H1 (cell line): ENCODE data around the gene BSG. TPM values are rescaled to one million over a fixed set of nuclear protein-coding genes. Genes with fewer than 3 reads are reported as not detected.

ENCODE experiments used
- CTCF ChIA-PET: fragments of 300-600 bp; sonication (Branson Sonifier 250); formaldehyde crosslinking; loops from one replicate; lab custom pipeline; 2021; ENCODE audit not compliant: partially characterized antibody; lab: Charles Lee
- POLR2A ChIA-PET: fragments of 300-600 bp; sonication (Branson Sonifier 250); formaldehyde crosslinking; loops from one replicate; lab custom pipeline; 2021; ENCODE audit warnings: inconsistent platforms; ENCODE audit not compliant: partially characterized antibody; lab: Charles Lee
- DNase-seq, 2 experiments: peaks; one replicate each; pipeline versions ENCODE4 v3.0.0 to v3.0.0-alpha.2; 2010 to 2022; ENCODE audit warnings: low spot score in 2 of 2, low read depth in 1 of 2, mixed read lengths in 1 of 2
- FAIRE-seq: peaks from 2 replicates; lab custom pipeline; 2011; peaks lifted over from hg19 to GRCh38; lab: Jason Lieb, UNC
- H2AFZ ChIP-seq: 2 replicates; pipeline ENCODE4 v1.8.1; 2012; ENCODE audit warnings: low read length, inconsistent platforms
- H2AK5ac ChIP-seq: 2 replicates; pipeline ENCODE4 v1.6.1; 2013; ENCODE audit warnings: low read depth, low read length
- H2BK120ac ChIP-seq: replicated peaks from 2 replicates; pipeline ENCODE3; 2013; ENCODE audit warnings: low read depth, low read length, inconsistent platforms
- H2BK12ac ChIP-seq: 2 replicates; pipeline ENCODE4 v1.6.1; 2013; ENCODE audit warnings: low read depth, low read length
- H2BK15ac ChIP-seq: 2 replicates; pipeline ENCODE4 v1.6.1; 2013; ENCODE audit warnings: low read length
- H2BK20ac ChIP-seq: 2 replicates; pipeline ENCODE4 v1.6.1; 2013; ENCODE audit warnings: low read length
- H2BK5ac ChIP-seq: 2 replicates; pipeline ENCODE4 v1.6.1; 2013; ENCODE audit warnings: low read depth, low read length
- H3K14ac ChIP-seq: 2 replicates; pipeline ENCODE4 v1.6.1; 2013; ENCODE audit warnings: inconsistent platforms; ENCODE audit not compliant: insufficient read length
- H3K18ac ChIP-seq: 2 replicates; pipeline ENCODE4 v1.6.1; 2013; ENCODE audit warnings: low read length; ENCODE audit errors: extremely low read depth
- H3K23ac ChIP-seq: 2 replicates; pipeline ENCODE4 v1.6.1; 2013; ENCODE audit warnings: inconsistent platforms; ENCODE audit not compliant: insufficient read length
- H3K23me2 ChIP-seq: 2 replicates; pipeline ENCODE4 v1.6.1; 2013; ENCODE audit warnings: low read depth, low read length
- H3K27ac ChIP-seq: 2 replicates; pipeline ENCODE4 v1.6.1; 2011; ENCODE audit warnings: low read depth, low read length, inconsistent platforms
- H3K27me3 ChIP-seq, 4 experiments: replicated peaks in 1 of 4; 1 replicate in 1 of 4; 2 replicates in 3 of 4; pipeline versions ENCODE4 v1.6.1 to v1.8.1; 2011 to 2013; ENCODE audit warnings: low read length in 3 of 4, mild to moderate bottlenecking in 3 of 4, inconsistent platforms in 2 of 4, mixed read lengths in 2 of 4, moderate library complexity in 1 of 4; ENCODE audit not compliant: control insufficient read depth in 3 of 4, insufficient read depth in 3 of 4; ENCODE audit errors: extremely low read depth in 1 of 4
- H3K36me3 ChIP-seq, 4 experiments: 2 replicates each; pipeline versions ENCODE4 v1.6.1 to v1.8.1; 2011 to 2013; ENCODE audit warnings: mild to moderate bottlenecking in 4 of 4, low read length in 3 of 4, moderate library complexity in 2 of 4, control low read depth in 1 of 4, inconsistent platforms in 1 of 4; ENCODE audit not compliant: insufficient read depth in 4 of 4, control insufficient read depth in 2 of 4
- H3K4ac ChIP-seq: replicated peaks from 2 replicates; pipeline ENCODE3; 2013; ENCODE audit warnings: low read length, low read depth, mixed read lengths, inconsistent platforms; ENCODE audit not compliant: insufficient read length
- H3K4me1 ChIP-seq, 4 experiments: replicated peaks in 1 of 4; 1 replicate in 1 of 4; 2 replicates in 3 of 4; pipeline versions ENCODE4 v1.6.1 to v1.8.1; 2011 to 2013; ENCODE audit warnings: low read length in 3 of 4, inconsistent platforms in 2 of 4, mixed read lengths in 1 of 4; ENCODE audit not compliant: insufficient read depth in 4 of 4, control insufficient read depth in 3 of 4
- H3K4me2 ChIP-seq, 2 experiments: 2 replicates each; pipeline versions ENCODE4 v1.6.1 to v1.8.1; 2011 to 2013; ENCODE audit warnings: low read depth in 2 of 2, low read length in 2 of 2, control low read depth in 1 of 2, inconsistent platforms in 1 of 2, mild to moderate bottlenecking in 1 of 2; ENCODE audit not compliant: insufficient read depth in 1 of 2
- H3K4me3 ChIP-seq, 4 experiments: fragments of 200-600, 300-600 bp in 1 of 4; sonication (generic), shearing (Covaris generic), sonication (Bioruptor Twin) in 1 of 4; 2 replicates each; pipeline versions ENCODE4 v1.5.1 to v1.8.1; 2011 to 2016; ENCODE audit warnings: low read length in 4 of 4, low read depth in 3 of 4, control low read depth in 2 of 4, inconsistent platforms in 2 of 4, mild to moderate bottlenecking in 2 of 4, mixed read lengths in 1 of 4, moderate library complexity in 1 of 4; ENCODE audit not compliant: insufficient read depth in 2 of 4; ENCODE audit errors: extremely low read depth in 1 of 4
- H3K56ac ChIP-seq: replicated peaks from 2 replicates; pipeline ENCODE3; 2013; ENCODE audit warnings: low read depth, mild to moderate bottlenecking, mixed read lengths, low read length, inconsistent platforms; ENCODE audit not compliant: insufficient read length
- H3K79me1 ChIP-seq: 2 replicates; pipeline ENCODE4 v1.6.1; 2013; ENCODE audit warnings: low read depth, low read length, control low read depth
- H3K79me2 ChIP-seq, 2 experiments: 2 replicates each; pipeline versions ENCODE4 v1.6.1 to v1.8.1; 2012 to 2013; ENCODE audit warnings: low read length in 2 of 2, mild to moderate bottlenecking in 2 of 2, inconsistent platforms in 1 of 2; ENCODE audit not compliant: insufficient read depth in 2 of 2, control insufficient read depth in 1 of 2
- H3K9ac ChIP-seq, 4 experiments: replicated peaks in 1 of 4; 1 replicate in 1 of 4; 2 replicates in 3 of 4; pipeline versions ENCODE4 v1.6.1 to v1.8.1; 2011 to 2013; ENCODE audit warnings: low read depth in 3 of 4, low read length in 3 of 4, control low read depth in 2 of 4, mild to moderate bottlenecking in 2 of 4, moderate library complexity in 2 of 4, inconsistent platforms in 1 of 4; ENCODE audit errors: extremely low read depth in 1 of 4
- H3K9me3 ChIP-seq, 2 experiments: 2 replicates each; pipeline versions ENCODE4 v1.6.1 to v1.8.1; 2012 to 2013; ENCODE audit warnings: mild to moderate bottlenecking in 2 of 2, moderate library complexity in 2 of 2, control low read depth in 1 of 2, inconsistent platforms in 1 of 2, low read depth in 1 of 2, low read length in 1 of 2, mixed read lengths in 1 of 2; ENCODE audit not compliant: insufficient read depth in 2 of 2
- H4K20me1 ChIP-seq, 2 experiments: replicated peaks in 1 of 2; 2 replicates each; pipeline versions ENCODE3 to v1.8.1; 2011 to 2013; ENCODE audit warnings: inconsistent platforms in 2 of 2, low read length in 2 of 2, mild to moderate bottlenecking in 1 of 2; ENCODE audit not compliant: insufficient read depth in 2 of 2, control insufficient read depth in 1 of 2
- H4K5ac ChIP-seq: 2 replicates; pipeline ENCODE4 v1.6.1; 2013; ENCODE audit warnings: low read length, low read depth, mixed read lengths, inconsistent platforms; ENCODE audit not compliant: insufficient read length
- H4K8ac ChIP-seq: 2 replicates; pipeline ENCODE4 v1.8.0; 2013; ENCODE audit warnings: mild to moderate bottlenecking, moderate library complexity, low read length, inconsistent platforms; ENCODE audit not compliant: insufficient read depth; ENCODE audit errors: extremely low read depth
- H4K91ac ChIP-seq: replicated peaks from 2 replicates; pipeline ENCODE3; 2013; ENCODE audit warnings: low read length, mixed read lengths, inconsistent platforms; ENCODE audit not compliant: insufficient read length
- ASH2L ChIP-seq: fragments of 200-600, 300-600 bp; sonication (generic); IDR thresholded peaks from one replicate; pipeline ENCODE4 v1.7.1; 2017; ENCODE audit warnings: low read length
- BACH1 ChIP-seq: IDR thresholded peaks from 2 replicates; pipeline ENCODE4 v1.6.1; 2012; ENCODE audit warnings: low read length, improper control_type of control experiment
- CEBPB ChIP-seq: IDR thresholded peaks from 2 replicates; pipeline ENCODE4 v1.6.1; 2012; ENCODE audit warnings: low read depth, low read length
- CHD1 ChIP-seq: IDR thresholded peaks from 2 replicates; pipeline ENCODE4 v1.6.1; 2012; ENCODE audit warnings: low read depth, low read length, improper control_type of control experiment
- CTBP2 ChIP-seq: IDR thresholded peaks from 2 replicates; pipeline ENCODE4 v1.7.0; 2011; ENCODE audit warnings: borderline replicate concordance, mild to moderate bottlenecking, moderate library complexity, mixed read lengths, low read length; ENCODE audit not compliant: insufficient read depth, insufficient read length
- GABPA ChIP-seq: IDR thresholded peaks from 2 replicates; pipeline ENCODE4 v1.6.1; 2011; ENCODE audit warnings: mild to moderate bottlenecking, low read length, moderate library complexity, borderline replicate concordance; ENCODE audit not compliant: insufficient read depth
- HDAC2 ChIP-seq, 2 experiments: fragments of 300-600 bp in 1 of 2; sonication (generic) in 1 of 2; IDR thresholded peaks; 2 replicates each; pipeline ENCODE4 v1.6.1; 2011 to 2012; ENCODE audit warnings: low read depth in 2 of 2, low read length in 2 of 2, mild to moderate bottlenecking in 2 of 2, moderate library complexity in 2 of 2, borderline replicate concordance in 1 of 2, inconsistent platforms in 1 of 2
- JUND ChIP-seq: IDR thresholded peaks from 2 replicates; pipeline ENCODE4 v1.6.1; 2011; ENCODE audit warnings: mild to moderate bottlenecking, improper control_type of control experiment, low read length
- NRF1 ChIP-seq: IDR thresholded peaks from 2 replicates; pipeline ENCODE4 v1.6.1; 2011; ENCODE audit warnings: mild to moderate bottlenecking, low read depth, low read length, improper control_type of control experiment
- POU5F1 ChIP-seq: IDR thresholded peaks from 2 replicates; pipeline ENCODE4 v1.6.1; 2011; ENCODE audit warnings: low read depth, mild to moderate bottlenecking, low read length, moderate library complexity
- RXRA ChIP-seq: IDR thresholded peaks from 2 replicates; pipeline ENCODE4 v1.6.1; 2011; ENCODE audit warnings: low read depth, mild to moderate bottlenecking, low read length, moderate library complexity; ENCODE audit not compliant: insufficient read depth
- whole genome bisulfite sequencing, 2 experiments: shearing (Covaris generic) in 1 of 2; methylation state at CpG; one replicate each; pipeline versions ENCODE4 v1.1.6 to v1.1.7; 2013 to 2015; ENCODE audit warnings: low lambda C conversion rate in 2 of 2, mixed read lengths in 2 of 2, inconsistent platforms in 1 of 2, low coverage in 1 of 2, missing lambda C conversion rate in 1 of 2; ENCODE audit not compliant: insufficient replicate concordance in 2 of 2, insufficient coverage in 1 of 2, insufficient read length in 1 of 2; ENCODE audit errors: extremely low coverage in 1 of 2, missing lambda C conversion rate in 1 of 2; 5-methylcytosine and 5-hydroxymethylcytosine counted together
- polyA plus RNA-seq, 7 experiments: library from polyadenylated mRNA; depleted of rRNA in 3 of 7; stranded (reverse) in 5 of 7; unstranded in 2 of 7; fragments of >200 nt in 5 of 7; fragments of 200-250 nt in 2 of 7; gene quantifications; 1 replicate in 5 of 7; 2 replicates in 1 of 7; 4 replicates in 1 of 7; pipeline versions ENCODE4 v1.2.1 to v1.2.3, GENCODE V29; 2011 to 2013; ENCODE audit warnings: missing spikeins in 2 of 7, mixed read lengths in 2 of 7
- total RNA-seq: library from RNA; stranded (reverse); fragmentation: NEBNext Ultra II Directional; extraction: Animal tissue kit (Norgen Biotek cat#: 25700); gene quantifications from 2 replicates; pipeline ENCODE4 v1.2.1, GENCODE V29; 2021
- TF ChIP-seq, protein P1 (sequence below): IDR thresholded peaks from 2 replicates; pipeline ENCODE4 v1.6.1; 2012; ENCODE audit warnings: low read length, inconsistent platforms

BSG gene
- total and polyA plus RNA-seq, 2 of the 8 experiments (the other 6 are each of a cell fraction or from before 2014, with no cell fraction given), result 726 to 1,055 TPM

- no peak overlapping the region for H2BK120ac ChIP-seq
- no peak overlapping the region for H3K4ac ChIP-seq
- H2BK20ac ChIP-seq, result no peak overlapping the region
- no peak overlapping the region for H2AFZ ChIP-seq
- H3K79me1 ChIP-seq, result no peaks in the 10 kb centered on the region
- no peak overlapping the region for H3K4me3 ChIP-seq
- peaks cover 23 to 39% (median 31%) of the 10 kb centered on the region in 4 experiments for H3K27me3 ChIP-seq
- WGBS, 2 experiments, result 86% methylated on average over 13 of the region's 19 CpGs; no CpG with 5 or more reads in 1 of the 2 experiments
- H2BK12ac ChIP-seq, result no peak overlapping the region
- H3K4me2 ChIP-seq, result no peak overlapping the region
- H4K5ac ChIP-seq, result no peak overlapping the region
- H3K9me3 ChIP-seq, result no peaks in the 10 kb centered on the region
- no peak overlapping the region for H3K27ac ChIP-seq
- no peak overlapping the region for H4K91ac ChIP-seq
- CTCF ChIA-PET, result interaction anchor here (0.5 to 1.3 kb wide), 3 partner anchors 18 to 193 kb away, joined by 3 read pairs; no protein-coding TSS in a partner anchor
- H4K20me1 ChIP-seq, result peaks cover 4 to 12% of the 10 kb centered on the region in 2 experiments
- peaks cover 2% of the 10 kb centered on the region; the same call in 1 of the 2 replicates for H3K23me2 ChIP-seq
- no peaks in the 10 kb centered on the region for H3K79me2 ChIP-seq
- H3K18ac ChIP-seq, result no peak overlapping the region
- peak overlapping the region; percentile 53; the same call in 1 of the 2 replicates for H2AK5ac ChIP-seq
- H3K9ac ChIP-seq, result no peak overlapping the region
- peaks cover 0 to 6% (median 1%) of the 10 kb centered on the region in 4 experiments; a peak in 3 of 7 replicates for H3K4me1 ChIP-seq
- no peak for DNase-seq
- no peak overlapping the region for H4K8ac ChIP-seq
- no peak overlapping the region for H2BK15ac ChIP-seq
- no peak overlapping the region for H2BK5ac ChIP-seq
- no peak overlapping the region for H3K14ac ChIP-seq
- H3K36me3 ChIP-seq, result peaks cover 0 to 4% (median 0%) of the 10 kb centered on the region in 4 experiments; a peak in 1 of 8 replicates
- POLR2A ChIA-PET, result interaction anchor here (0.7 to 1.5 kb wide), 6 partner anchors 10 to 50 kb away, joined by 3 to 6 read pairs (median 4); partner anchors contain the start of gene BSG
- H3K56ac ChIP-seq, result no peak overlapping the region
- FAIRE-seq, result no peak
- no peak overlapping the region for H3K23ac ChIP-seq
- no peak for TF ChIP-seq ASH2L
- TF ChIP-seq CEBPB, result no peak
- TF ChIP-seq HDAC2 (IDR thresholded peaks at IDR 0.05; ENCODE audit: borderline replicate concordance in 1 of 2, low read depth in 2 of 2, low read length in 2 of 2), result no peak
- no peak for TF ChIP-seq RXRA
- TF ChIP-seq BACH1, result no peak
- TF ChIP-seq NRF1, result no peak
- TF ChIP-seq JUND, result no peak
- TF ChIP-seq CHD1, result no peak
- no peak for TF ChIP-seq CTBP2
- TF ChIP-seq, protein P1, sequence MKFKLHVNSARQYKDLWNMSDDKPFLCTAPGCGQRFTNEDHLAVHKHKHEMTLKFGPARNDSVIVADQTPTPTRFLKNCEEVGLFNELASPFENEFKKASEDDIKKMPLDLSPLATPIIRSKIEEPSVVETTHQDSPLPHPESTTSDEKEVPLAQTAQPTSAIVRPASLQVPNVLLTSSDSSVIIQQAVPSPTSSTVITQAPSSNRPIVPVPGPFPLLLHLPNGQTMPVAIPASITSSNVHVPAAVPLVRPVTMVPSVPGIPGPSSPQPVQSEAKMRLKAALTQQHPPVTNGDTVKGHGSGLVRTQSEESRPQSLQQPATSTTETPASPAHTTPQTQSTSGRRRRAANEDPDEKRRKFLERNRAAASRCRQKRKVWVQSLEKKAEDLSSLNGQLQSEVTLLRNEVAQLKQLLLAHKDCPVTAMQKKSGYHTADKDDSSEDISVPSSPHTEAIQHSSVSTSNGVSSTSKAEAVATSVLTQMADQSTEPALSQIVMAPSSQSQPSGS, result no peak
- TF ChIP-seq GABPA, result no peak
- TF ChIP-seq POU5F1, result no peak
Measured at GRCh38 chr19:592101-592500, 19.7 kb downstream of the BSG start.
